HCT116 (cell line): ENCODE results near the gene MYLK. TPM values are rescaled to one million over a fixed set of nuclear protein-coding genes. Genes with fewer than 3 reads are reported as not detected.

Source experiments
- ATAC-seq: fragments of 200-7000 bp; cut with Tn5 transposase; 2 replicates; pipeline ENCODE4 v1.9.1; 2020; ENCODE audit warnings: mild to moderate bottlenecking, moderate library complexity
- BruUV-seq: library from RNA; stranded (reverse); fragments of 400-500 nt; replicated peaks from 2 replicates; lab custom pipeline; 2021; lab: Mats Ljungman, UMichigan
- CTCF ChIA-PET: fragments of 300-600 bp; sonication (Branson Sonifier 250); formaldehyde crosslinking; loops from one replicate; lab custom pipeline; 2021; ENCODE audit warnings: antibody characterized with exemption; lab: Charles Lee
- POLR2A ChIA-PET: fragments of 300-600, 350-600 bp; sonication (Branson Sonifier 250); formaldehyde crosslinking; loops from one replicate; lab custom pipeline; 2021; ENCODE audit warnings: antibody characterized with exemption; lab: Charles Lee
- RAD21 ChIA-PET, 2 experiments: fragments of 300-600 bp; sonication (Branson Sonifier 250); formaldehyde crosslinking; loops; one replicate each; lab custom pipeline; 2023; ENCODE audit warnings: low total read pairs in 2 of 2; ENCODE audit not compliant: uncharacterized antibody in 2 of 2, unreplicated experiment in 2 of 2, low non-redundant PET in 1 of 2; lab: Charles Lee
- DNase-seq: peaks from one replicate; pipeline ENCODE4 v3.0.0-alpha.2; 2010; ENCODE audit warnings: low read depth, low spot score
- H2AFZ ChIP-seq: fragments of 200-600 bp; shearing (Covaris generic), sonication (generic); 2 replicates; pipeline ENCODE4 v1.6.1; 2017; ENCODE audit warnings: low read depth, mixed run types, mixed read lengths, antibody characterized with exemption, low read length; ENCODE audit not compliant: poor library complexity, severe bottlenecking
- H3K27ac ChIP-seq: 2 replicates; pipeline ENCODE4 v1.5.1; 2012; ENCODE audit warnings: low read depth, low read length
- H3K27me3 ChIP-seq: fragments of 200-600 bp; sonication (generic); 2 replicates; pipeline ENCODE4 v1.6.1; 2016; ENCODE audit warnings: mixed run types, low read length, mixed read lengths; ENCODE audit not compliant: insufficient read depth
- H3K36me3 ChIP-seq, 2 experiments: fragments of 200-500 bp in 1 of 2; fragments of 200-600 bp in 1 of 2; sonication (Bioruptor generic) in 1 of 2; sonication (generic) in 1 of 2; 2 replicates each; pipeline versions ENCODE4 v1.5.1 to v1.6.1; 2014 to 2016; ENCODE audit warnings: low read length in 2 of 2, inconsistent platforms in 1 of 2, mixed read lengths in 1 of 2, mixed run types in 1 of 2; ENCODE audit not compliant: insufficient read depth in 2 of 2, control insufficient read depth in 1 of 2
- H3K4me1 ChIP-seq, 2 experiments: fragments of 200-600 bp in 1 of 2; sonication (generic) in 1 of 2; 2 replicates each; pipeline versions ENCODE4 v1.5.1 to v1.6.1; 2012 to 2017; ENCODE audit warnings: low read length in 2 of 2, inconsistent platforms in 1 of 2, mild to moderate bottlenecking in 1 of 2, mixed read lengths in 1 of 2, mixed run types in 1 of 2, moderate library complexity in 1 of 2; ENCODE audit not compliant: insufficient read depth in 2 of 2, control insufficient read depth in 1 of 2
- H3K4me2 ChIP-seq: fragments of 200-600 bp; sonication (generic); 2 replicates; pipeline ENCODE4 v1.6.1; 2017; ENCODE audit warnings: mixed run types, low read length, mixed read lengths
- H3K4me3 ChIP-seq, 2 experiments: fragments of 200-600 bp in 1 of 2; sonication (generic) in 1 of 2; replicated peaks in 1 of 2; 2 replicates each; pipeline ENCODE4 v1.5.1; 2011 to 2016; ENCODE audit warnings: low read length in 2 of 2, control low read depth in 1 of 2, low read depth in 1 of 2, mild to moderate bottlenecking in 1 of 2, mixed read lengths in 1 of 2, mixed run types in 1 of 2
- H3K79me2 ChIP-seq: fragments of 200-600 bp; sonication (generic); 2 replicates; pipeline ENCODE4 v1.6.1; 2017; ENCODE audit warnings: mild to moderate bottlenecking, mixed run types, low read length, moderate library complexity, mixed read lengths; ENCODE audit not compliant: insufficient read depth
- H3K9ac ChIP-seq: fragments of 200-600 bp; sonication (generic); 2 replicates; pipeline ENCODE4 v1.6.1; 2016; ENCODE audit warnings: low read length, mixed read lengths
- H3K9me2 ChIP-seq: fragments of 200-600 bp; sonication (generic), shearing (Covaris generic); 2 replicates; pipeline ENCODE4 v1.6.1; 2017; ENCODE audit warnings: mixed run types, mild to moderate bottlenecking, moderate library complexity; ENCODE audit not compliant: insufficient read depth
- H3K9me3 ChIP-seq, 2 experiments: fragments of 200-500 bp in 1 of 2; fragments of 200-600 bp in 1 of 2; sonication (Bioruptor generic) in 1 of 2; sonication (generic) in 1 of 2; 2 replicates each; pipeline ENCODE4 v1.6.1; 2014 to 2017; ENCODE audit warnings: low read length in 2 of 2, mixed read lengths in 2 of 2, inconsistent platforms in 1 of 2, low read depth in 1 of 2, mild to moderate bottlenecking in 1 of 2, mixed run types in 1 of 2, moderate library complexity in 1 of 2; ENCODE audit not compliant: control insufficient read depth in 1 of 2, insufficient read depth in 1 of 2
- H4K20me1 ChIP-seq: fragments of 200-600 bp; sonication (generic), shearing (Covaris generic); 2 replicates; pipeline ENCODE4 v1.6.1; 2017; ENCODE audit warnings: mixed run types, mild to moderate bottlenecking, moderate library complexity; ENCODE audit not compliant: insufficient read depth
- CBX3 ChIP-seq: IDR thresholded peaks from 2 replicates; pipeline ENCODE4 v1.6.1; 2012; ENCODE audit warnings: low read depth
- EZH2 ChIP-seq: fragments of 200-600 bp; sonication (generic); IDR thresholded peaks from 2 replicates; pipeline ENCODE4 v1.6.1; 2017; ENCODE audit warnings: antibody characterized with exemption, mixed run types
- EZH2phosphoT487 ChIP-seq: fragments of 200-600 bp; IDR thresholded peaks from 2 replicates; pipeline ENCODE4 v1.6.1; 2018; ENCODE audit warnings: antibody characterized with exemption, borderline replicate concordance
- FOSL1 ChIP-seq: IDR thresholded peaks from 2 replicates; pipeline ENCODE4 v1.6.1; 2012; ENCODE audit warnings: low read depth
- JUND ChIP-seq: IDR thresholded peaks from 2 replicates; pipeline ENCODE4 v1.6.1; 2012
- POLR2A ChIP-seq: IDR thresholded peaks from 2 replicates; pipeline ENCODE4 v1.7.0; 2011; ENCODE audit warnings: borderline replicate concordance; ENCODE audit not compliant: insufficient read depth, insufficient read length; ENCODE audit errors: extremely low read depth
- POLR2AphosphoS5 ChIP-seq: IDR thresholded peaks from 2 replicates; pipeline ENCODE4 v1.6.1; 2011; ENCODE audit warnings: mild to moderate bottlenecking, low read depth, low read length, moderate library complexity
- RAD21 ChIP-seq: IDR thresholded peaks from 2 replicates; pipeline ENCODE4 v1.6.1; 2012; ENCODE audit warnings: low read depth, mild to moderate bottlenecking
- SRF ChIP-seq: IDR thresholded peaks from 2 replicates; pipeline ENCODE4 v1.6.1; 2012; ENCODE audit warnings: low read depth
- TCF7L2 ChIP-seq: IDR thresholded peaks from 2 replicates; pipeline ENCODE4 v1.7.0; 2011; ENCODE audit warnings: borderline replicate concordance, inconsistent platforms; ENCODE audit not compliant: insufficient read depth, insufficient read length; ENCODE audit errors: extremely low read depth
- ZNF274 ChIP-seq: fragments of 200-500 bp; sonication (Bioruptor generic); IDR thresholded peaks from 2 replicates; pipeline ENCODE4 v1.6.1; 2014; ENCODE audit warnings: mild to moderate bottlenecking, low read depth, low read length, inconsistent platforms
- intact Hi-C: fragments of 100-400 bp; cut with micrococcal nuclease; formaldehyde crosslinking; loops from 2 replicates; pipeline ENCODE4 v1.10.0; 2022
- total RNA-seq: library from RNA; stranded (reverse); gene quantifications from one replicate; pipeline ENCODE4 v1.2.1, GENCODE V29; 2021; ENCODE audit not compliant: unreplicated experiment
- TF ChIP-seq, protein P1 (sequence below): IDR thresholded peaks from 2 replicates; pipeline ENCODE4 v1.6.1; 2012; ENCODE audit warnings: low read depth
- TF ChIP-seq, protein P2 (sequence below): IDR thresholded peaks from 2 replicates; pipeline ENCODE4 v1.6.1; 2012

MYLK gene
- total RNA-seq, 1 experiment from 2014 or later = 3.8 TPM

DNA sequence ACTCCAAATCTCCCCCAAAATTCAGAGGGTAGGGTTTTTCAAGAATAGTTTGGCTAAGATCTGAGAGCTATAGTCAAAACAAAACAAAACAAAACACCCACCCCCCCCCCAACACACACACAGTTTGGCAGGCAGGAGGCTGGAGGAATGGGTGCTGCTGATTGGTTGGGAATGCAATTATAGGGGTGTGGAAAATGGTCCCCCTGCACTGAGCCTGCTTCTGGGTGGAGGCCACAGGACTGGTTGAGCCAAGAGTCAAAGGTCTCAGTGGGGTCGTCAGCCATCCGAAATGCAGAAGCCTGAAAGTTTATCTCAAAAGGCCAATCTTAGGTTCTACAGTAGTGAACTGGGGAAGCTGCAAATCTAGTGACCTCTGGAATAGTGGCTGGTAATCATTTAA lies 296.7 kb downstream of the MYLK start:
- H3K9me2 ChIP-seq = no peaks in the 10 kb centered on the region
- H3K9me3 ChIP-seq = peaks cover 3 to 7% of the 10 kb centered on the region in 2 experiments; a peak in 1 of 4 replicates
- RAD21 ChIA-PET = no interaction called here
- no peak for ATAC-seq
- H3K79me2 ChIP-seq = peaks cover 38% of the 10 kb centered on the region
- no peaks in the 10 kb centered on the region; a peak in 1 of 4 replicates for H3K36me3 ChIP-seq
- TF ChIP-seq POLR2AphosphoS5 (no peak), RAD21 (no peak), EZH2 (no peak), EZH2phosphoT487 (no peak), FOSL1 (no peak), SRF (no peak), TCF7L2 (no peak), POLR2A (no peak), JUND (no peak), ZNF274 (no peak), CBX3 (no peak)
- TF ChIP-seq, protein P1, sequence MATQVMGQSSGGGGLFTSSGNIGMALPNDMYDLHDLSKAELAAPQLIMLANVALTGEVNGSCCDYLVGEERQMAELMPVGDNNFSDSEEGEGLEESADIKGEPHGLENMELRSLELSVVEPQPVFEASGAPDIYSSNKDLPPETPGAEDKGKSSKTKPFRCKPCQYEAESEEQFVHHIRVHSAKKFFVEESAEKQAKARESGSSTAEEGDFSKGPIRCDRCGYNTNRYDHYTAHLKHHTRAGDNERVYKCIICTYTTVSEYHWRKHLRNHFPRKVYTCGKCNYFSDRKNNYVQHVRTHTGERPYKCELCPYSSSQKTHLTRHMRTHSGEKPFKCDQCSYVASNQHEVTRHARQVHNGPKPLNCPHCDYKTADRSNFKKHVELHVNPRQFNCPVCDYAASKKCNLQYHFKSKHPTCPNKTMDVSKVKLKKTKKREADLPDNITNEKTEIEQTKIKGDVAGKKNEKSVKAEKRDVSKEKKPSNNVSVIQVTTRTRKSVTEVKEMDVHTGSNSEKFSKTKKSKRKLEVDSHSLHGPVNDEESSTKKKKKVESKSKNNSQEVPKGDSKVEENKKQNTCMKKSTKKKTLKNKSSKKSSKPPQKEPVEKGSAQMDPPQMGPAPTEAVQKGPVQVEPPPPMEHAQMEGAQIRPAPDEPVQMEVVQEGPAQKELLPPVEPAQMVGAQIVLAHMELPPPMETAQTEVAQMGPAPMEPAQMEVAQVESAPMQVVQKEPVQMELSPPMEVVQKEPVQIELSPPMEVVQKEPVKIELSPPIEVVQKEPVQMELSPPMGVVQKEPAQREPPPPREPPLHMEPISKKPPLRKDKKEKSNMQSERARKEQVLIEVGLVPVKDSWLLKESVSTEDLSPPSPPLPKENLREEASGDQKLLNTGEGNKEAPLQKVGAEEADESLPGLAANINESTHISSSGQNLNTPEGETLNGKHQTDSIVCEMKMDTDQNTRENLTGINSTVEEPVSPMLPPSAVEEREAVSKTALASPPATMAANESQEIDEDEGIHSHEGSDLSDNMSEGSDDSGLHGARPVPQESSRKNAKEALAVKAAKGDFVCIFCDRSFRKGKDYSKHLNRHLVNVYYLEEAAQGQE = no peak
- TF ChIP-seq, protein P2, sequence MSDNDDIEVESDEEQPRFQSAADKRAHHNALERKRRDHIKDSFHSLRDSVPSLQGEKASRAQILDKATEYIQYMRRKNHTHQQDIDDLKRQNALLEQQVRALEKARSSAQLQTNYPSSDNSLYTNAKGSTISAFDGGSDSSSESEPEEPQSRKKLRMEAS = no peak
- TF ChIP-seq, all 23 proteins: peak for 0
- intact Hi-C loops = no loop called here
- peak overlapping the region; percentile 91; the same call in 1 of the 2 replicates for H3K4me2 ChIP-seq
- H3K9ac ChIP-seq = no peak overlapping the region
- BruUV-seq = no TSS peak
- H3K4me1 ChIP-seq = peaks cover 11 to 21% of the 10 kb centered on the region in 2 experiments
- H3K4me3 ChIP-seq = no peak overlapping the region
- no peaks in the 10 kb centered on the region for H3K27me3 ChIP-seq
- DNase-seq = no peak
- ChIA-PET POLR2A (no interaction called here), CTCF (no interaction called here)
- no peak overlapping the region for H3K27ac ChIP-seq
- no peaks in the 10 kb centered on the region for H4K20me1 ChIP-seq
- H2AFZ ChIP-seq = no peak overlapping the region
